GM23338 (cell line): Measurements from ENCODE around the gene CBFA2T2. TPM values are rescaled to one million over a fixed set of nuclear protein-coding genes. Genes with fewer than 3 reads are reported as not detected.

Source experiments
- ATAC-seq: fragments of 200-7000 bp; cut with Tn5 transposase; 3 replicates; pipeline ENCODE4 v1.9.1; 2020
- DNase-seq: peaks from one replicate; pipeline ENCODE4 v3.0.0-alpha.2; 2015; ENCODE audit warnings: low spot score
- H2AFZ ChIP-seq: fragments of 200-600 bp; sonication (generic); 2 replicates; pipeline ENCODE4 v1.8.0; 2016; ENCODE audit warnings: antibody characterized with exemption, mild to moderate bottlenecking, moderate library complexity
- H3F3A ChIP-seq: fragments of 200-600 bp; sonication (generic); replicated peaks from 2 replicates; pipeline ENCODE4 v1.8.0; 2017; ENCODE audit warnings: antibody characterized with exemption, mixed run types, low read depth
- H3K27ac ChIP-seq: fragments of 200-600 bp; sonication (generic); 2 replicates; pipeline ENCODE4 v1.6.1; 2016; ENCODE audit warnings: low read depth
- H3K27me3 ChIP-seq: fragments of 200-600 bp; sonication (generic); 2 replicates; pipeline ENCODE4 v1.8.0; 2016; ENCODE audit warnings: mild to moderate bottlenecking, mixed run types, moderate library complexity; ENCODE audit not compliant: insufficient read depth
- H3K36me3 ChIP-seq: fragments of 200-600 bp; sonication (generic); 2 replicates; pipeline ENCODE4 v1.8.0; 2016; ENCODE audit warnings: mild to moderate bottlenecking; ENCODE audit not compliant: insufficient read depth
- H3K4me1 ChIP-seq: fragments of 200-600 bp; sonication (generic); 2 replicates; pipeline ENCODE4 v1.8.0; 2016; ENCODE audit warnings: mild to moderate bottlenecking, moderate library complexity; ENCODE audit not compliant: insufficient read depth
- H3K4me2 ChIP-seq: fragments of 200-600 bp; sonication (generic); 2 replicates; pipeline ENCODE4 v1.7.1; 2017; ENCODE audit warnings: mixed run types
- H3K4me3 ChIP-seq: fragments of 200-600 bp; sonication (generic); 2 replicates; pipeline ENCODE4 v1.6.1; 2016; ENCODE audit warnings: mixed run types
- H3K79me2 ChIP-seq: fragments of 200-600 bp; sonication (generic); replicated peaks from 2 replicates; pipeline ENCODE4 v1.8.0; 2017; ENCODE audit warnings: mild to moderate bottlenecking; ENCODE audit not compliant: insufficient read depth
- H3K9me2 ChIP-seq: fragments of 200-600 bp; sonication (generic); 2 replicates; pipeline ENCODE4 v1.8.0; 2017; ENCODE audit not compliant: insufficient read depth
- H4K20me1 ChIP-seq: fragments of 200-600 bp; sonication (generic); replicated peaks from 2 replicates; pipeline ENCODE4 v1.8.0; 2017; ENCODE audit warnings: mild to moderate bottlenecking; ENCODE audit not compliant: insufficient read depth
- H3K27ac Mint-ChIP-seq: 2 replicates; pipeline ENCODE4 v1.8.0; 2020; ENCODE audit warnings: inconsistent platforms, mild to moderate bottlenecking, moderate library complexity, mixed read lengths
- H3K27me3 Mint-ChIP-seq: 3 replicates; pipeline ENCODE4 v1.8.0; 2022; ENCODE audit warnings: low read depth, mild to moderate bottlenecking, moderate library complexity, mixed read lengths, inconsistent platforms; ENCODE audit not compliant: insufficient read depth, poor library complexity
- H3K36me3 Mint-ChIP-seq: 3 replicates; pipeline ENCODE4 v1.8.0; 2021; ENCODE audit warnings: low read depth, mild to moderate bottlenecking, inconsistent platforms, moderate library complexity, mixed read lengths
- H3K4me1 Mint-ChIP-seq: 3 replicates; pipeline ENCODE4 v1.8.0; 2020; ENCODE audit warnings: mild to moderate bottlenecking, inconsistent platforms, mixed read lengths
- H3K4me3 Mint-ChIP-seq: 3 replicates; pipeline ENCODE4 v1.8.0; 2021; ENCODE audit warnings: moderate library complexity, mild to moderate bottlenecking, inconsistent platforms, mixed read lengths
- H3K9me3 Mint-ChIP-seq: 3 replicates; pipeline ENCODE4 v1.8.0; 2020; ENCODE audit warnings: moderate library complexity, mild to moderate bottlenecking, inconsistent platforms, mixed read lengths
- CREB1 ChIP-seq: fragments of 250-450 bp; sonication (Bioruptor Pico); IDR thresholded peaks from 2 replicates; pipeline ENCODE4 v1.5.0; 2020; ENCODE audit warnings: low read depth, mild to moderate bottlenecking, moderate library complexity
- EZH2phosphoT487 ChIP-seq: fragments of 200-600 bp; sonication (generic); IDR thresholded peaks from one replicate; pipeline ENCODE4 v1.8.1; 2018; ENCODE audit warnings: antibody characterized with exemption; ENCODE audit not compliant: unreplicated experiment
- JUNB ChIP-seq: IDR thresholded peaks from one replicate; pipeline ENCODE4 v1.6.1; 2016; ENCODE audit warnings: antibody characterized with exemption; ENCODE audit not compliant: unreplicated experiment
- POLR2AphosphoS5 ChIP-seq: IDR thresholded peaks from 2 replicates; pipeline ENCODE4 v1.6.1; 2016; ENCODE audit warnings: antibody characterized with exemption, low read depth
- STAT1 ChIP-seq: IDR thresholded peaks from one replicate; pipeline ENCODE4 v1.6.1; 2016; ENCODE audit warnings: antibody characterized with exemption; ENCODE audit not compliant: unreplicated experiment
- ZNF331 ChIP-seq: fragments of 250-450 bp; sonication (Bioruptor Pico); IDR thresholded peaks from 2 replicates; pipeline ENCODE4 v1.5.0; 2020; ENCODE audit warnings: low read depth, mild to moderate bottlenecking, moderate library complexity
- polyA plus RNA-seq: library from polyadenylated mRNA; unstranded; fragments of >200 nt; fragmentation: Nextera tagmentation; extraction: Ambion mirVana; gene quantifications from 2 replicates; pipeline ENCODE4 v1.2.1, GENCODE V29; 2016
- total RNA-seq: library from RNA; depleted of rRNA; stranded (reverse); fragments of >200 nt; shearing (Covaris generic); gene quantifications from 2 replicates; pipeline ENCODE4 v1.2.3, GENCODE V29; 2014
- TF ChIP-seq, protein P1 (sequence below): fragments of 250-450 bp; sonication (Bioruptor Pico); IDR thresholded peaks from 2 replicates; pipeline ENCODE4 v1.5.0; 2020; ENCODE audit warnings: mild to moderate bottlenecking, moderate library complexity
- TF ChIP-seq, protein P2 (sequence below), 2 experiments: fragments of 200-600 bp in 1 of 2; sonication (generic) in 1 of 2; conservative IDR thresholded peaks; 2 replicates each; pipeline versions ENCODE4 v1.5.1 to v1.6.1; 2016 to 2017; ENCODE audit warnings: antibody characterized with exemption in 2 of 2, low read depth in 2 of 2, mild to moderate bottlenecking in 2 of 2, moderate library complexity in 1 of 2
- TF ChIP-seq, protein P3 (sequence below): IDR thresholded peaks from one replicate; pipeline ENCODE4 v1.6.1; 2018; ENCODE audit warnings: antibody characterized with exemption; ENCODE audit not compliant: unreplicated experiment

Gene CBFA2T2
- total and polyA plus RNA-seq, 2 experiments from 2014 or later: 12.7 to 15.8 TPM

DNA sequence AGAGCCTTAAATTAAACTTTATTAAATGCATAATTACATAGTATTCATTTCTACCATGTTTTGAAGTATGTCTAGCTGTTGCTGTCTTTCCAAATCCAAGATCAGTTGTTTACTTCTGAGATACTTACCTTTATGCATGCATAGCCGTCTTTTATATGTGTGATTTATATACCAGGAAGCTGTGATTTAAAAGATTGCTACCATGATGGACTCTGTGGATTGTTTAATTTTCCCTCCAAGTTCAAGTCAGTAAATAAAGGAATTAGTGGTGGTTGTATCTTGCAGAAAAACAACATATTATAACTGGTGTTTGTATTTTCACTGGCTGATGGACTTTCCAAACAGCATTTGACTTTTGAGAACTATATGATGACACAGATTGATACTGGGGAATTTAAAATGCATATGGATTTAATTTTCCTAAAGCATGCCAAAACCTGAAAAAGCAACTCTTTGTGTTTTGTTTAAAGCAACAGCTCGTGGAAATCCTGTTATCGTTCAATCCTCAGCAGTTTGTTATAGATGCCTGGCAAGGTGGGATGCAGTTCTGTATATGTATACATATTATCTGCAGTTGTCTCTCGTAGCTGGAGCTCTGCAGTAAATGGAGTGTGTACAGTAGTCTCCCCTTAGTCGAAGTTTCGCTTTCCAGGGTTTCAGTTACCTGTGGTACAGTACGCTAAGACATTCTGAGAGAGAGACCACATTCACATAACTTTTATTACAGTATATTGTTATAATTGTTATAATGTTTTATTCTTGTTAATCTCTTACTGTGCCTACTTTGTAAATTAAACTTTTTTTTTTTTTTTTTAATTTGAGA lies 77.1 kb downstream of the CBFA2T2 start (continued):
- TF ChIP-seq, protein P1, sequence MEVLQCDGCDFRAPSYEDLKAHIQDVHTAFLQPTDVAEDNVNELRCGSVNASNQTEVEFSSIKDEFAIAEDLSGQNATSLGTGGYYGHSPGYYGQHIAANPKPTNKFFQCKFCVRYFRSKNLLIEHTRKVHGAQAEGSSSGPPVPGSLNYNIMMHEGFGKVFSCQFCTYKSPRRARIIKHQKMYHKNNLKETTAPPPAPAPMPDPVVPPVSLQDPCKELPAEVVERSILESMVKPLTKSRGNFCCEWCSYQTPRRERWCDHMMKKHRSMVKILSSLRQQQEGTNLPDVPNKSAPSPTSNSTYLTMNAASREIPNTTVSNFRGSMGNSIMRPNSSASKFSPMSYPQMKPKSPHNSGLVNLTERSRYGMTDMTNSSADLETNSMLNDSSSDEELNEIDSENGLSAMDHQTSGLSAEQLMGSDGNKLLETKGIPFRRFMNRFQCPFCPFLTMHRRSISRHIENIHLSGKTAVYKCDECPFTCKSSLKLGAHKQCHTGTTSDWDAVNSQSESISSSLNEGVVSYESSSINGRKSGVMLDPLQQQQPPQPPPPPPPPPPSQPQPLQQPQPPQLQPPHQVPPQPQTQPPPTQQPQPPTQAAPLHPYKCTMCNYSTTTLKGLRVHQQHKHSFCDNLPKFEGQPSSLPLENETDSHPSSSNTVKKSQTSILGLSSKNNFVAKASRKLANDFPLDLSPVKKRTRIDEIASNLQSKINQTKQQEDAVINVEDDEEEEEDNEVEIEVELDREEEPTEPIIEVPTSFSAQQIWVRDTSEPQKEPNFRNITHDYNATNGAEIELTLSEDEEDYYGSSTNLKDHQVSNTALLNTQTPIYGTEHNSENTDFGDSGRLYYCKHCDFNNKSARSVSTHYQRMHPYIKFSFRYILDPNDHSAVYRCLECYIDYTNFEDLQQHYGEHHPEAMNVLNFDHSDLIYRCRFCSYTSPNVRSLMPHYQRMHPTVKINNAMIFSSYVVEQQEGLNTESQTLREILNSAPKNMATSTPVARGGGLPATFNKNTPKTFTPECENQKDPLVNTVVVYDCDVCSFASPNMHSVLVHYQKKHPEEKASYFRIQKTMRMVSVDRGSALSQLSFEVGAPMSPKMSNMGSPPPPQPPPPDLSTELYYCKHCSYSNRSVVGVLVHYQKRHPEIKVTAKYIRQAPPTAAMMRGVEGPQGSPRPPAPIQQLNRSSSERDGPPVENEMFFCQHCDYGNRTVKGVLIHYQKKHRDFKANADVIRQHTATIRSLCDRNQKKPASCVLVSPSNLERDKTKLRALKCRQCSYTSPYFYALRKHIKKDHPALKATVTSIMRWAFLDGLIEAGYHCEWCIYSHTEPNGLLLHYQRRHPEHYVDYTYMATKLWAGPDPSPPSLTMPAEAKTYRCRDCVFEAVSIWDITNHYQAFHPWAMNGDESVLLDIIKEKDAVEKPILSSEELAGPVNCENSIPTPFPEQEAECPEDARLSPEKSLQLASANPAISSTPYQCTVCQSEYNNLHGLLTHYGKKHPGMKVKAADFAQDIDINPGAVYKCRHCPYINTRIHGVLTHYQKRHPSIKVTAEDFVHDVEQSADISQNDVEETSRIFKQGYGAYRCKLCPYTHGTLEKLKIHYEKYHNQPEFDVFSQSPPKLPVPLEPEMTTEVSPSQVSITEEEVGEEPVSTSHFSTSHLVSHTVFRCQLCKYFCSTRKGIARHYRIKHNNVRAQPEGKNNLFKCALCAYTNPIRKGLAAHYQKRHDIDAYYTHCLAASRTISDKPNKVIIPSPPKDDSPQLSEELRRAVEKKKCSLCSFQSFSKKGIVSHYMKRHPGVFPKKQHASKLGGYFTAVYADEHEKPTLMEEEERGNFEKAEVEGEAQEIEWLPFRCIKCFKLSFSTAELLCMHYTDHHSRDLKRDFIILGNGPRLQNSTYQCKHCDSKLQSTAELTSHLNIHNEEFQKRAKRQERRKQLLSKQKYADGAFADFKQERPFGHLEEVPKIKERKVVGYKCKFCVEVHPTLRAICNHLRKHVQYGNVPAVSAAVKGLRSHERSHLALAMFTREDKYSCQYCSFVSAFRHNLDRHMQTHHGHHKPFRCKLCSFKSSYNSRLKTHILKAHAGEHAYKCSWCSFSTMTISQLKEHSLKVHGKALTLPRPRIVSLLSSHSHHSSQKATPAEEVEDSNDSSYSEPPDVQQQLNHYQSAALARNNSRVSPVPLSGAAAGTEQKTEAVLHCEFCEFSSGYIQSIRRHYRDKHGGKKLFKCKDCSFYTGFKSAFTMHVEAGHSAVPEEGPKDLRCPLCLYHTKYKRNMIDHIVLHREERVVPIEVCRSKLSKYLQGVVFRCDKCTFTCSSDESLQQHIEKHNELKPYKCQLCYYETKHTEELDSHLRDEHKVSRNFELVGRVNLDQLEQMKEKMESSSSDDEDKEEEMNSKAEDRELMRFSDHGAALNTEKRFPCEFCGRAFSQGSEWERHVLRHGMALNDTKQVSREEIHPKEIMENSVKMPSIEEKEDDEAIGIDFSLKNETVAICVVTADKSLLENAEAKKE: no peak

DNA sequence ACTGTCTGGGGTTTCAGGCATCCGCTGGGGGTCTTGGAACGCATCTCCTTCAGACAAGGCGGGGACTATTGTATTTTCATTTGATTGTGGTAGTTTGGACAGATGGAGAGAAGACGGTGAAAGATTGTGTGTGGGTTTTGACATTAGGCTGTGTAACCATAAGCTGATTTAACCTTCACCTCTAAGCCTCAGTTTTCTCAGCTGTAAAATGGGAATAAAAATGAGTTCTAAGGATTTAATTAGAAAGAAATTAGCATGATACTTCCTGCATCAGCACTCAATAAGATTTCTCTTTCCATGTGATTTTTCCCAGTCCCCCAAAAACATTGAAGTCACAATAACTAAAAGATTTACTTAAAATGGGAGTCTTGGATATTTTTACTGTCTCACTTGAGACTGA lies 78.1 kb downstream of the CBFA2T2 start:
- ATAC-seq (no peak), DNase-seq (no peak)
- H3K27ac ChIP-seq: no peak overlapping the region
- Mint-ChIP-seq H3K4me3 (peak overlapping the region; percentile 58; the same call in 1 of the 3 replicates), H3K9me3 (peaks cover 2% of the 10 kb centered on the region; the same call in 1 of the 3 replicates), H3K36me3 (no peaks in the 10 kb centered on the region), H3K27me3 (peaks cover 25% of the 10 kb centered on the region), H3K4me1 (peaks cover 43% of the 10 kb centered on the region), H3K27ac (no peak overlapping the region)
- 0 out of 2 replicates have a peak, but pooled peaks cover 4% of the 10 kb centered on the region for H3K36me3 ChIP-seq
- 0 out of 2 replicates have a peak, but pooled peaks cover 3% of the 10 kb centered on the region for H3K79me2 ChIP-seq
- no peaks in the 10 kb centered on the region for H3F3A ChIP-seq
- peak overlapping the region; percentile 6; the same call in 1 of the 2 replicates for H3K4me2 ChIP-seq
- peaks cover 33% of the 10 kb centered on the region for H3K4me1 ChIP-seq
- no peak overlapping the region for H2AFZ ChIP-seq
- H3K27me3 ChIP-seq: peaks cover 34% of the 10 kb centered on the region
- no peak overlapping the region for H3K4me3 ChIP-seq
- peaks cover 3% of the 10 kb centered on the region; the same call in 1 of the 2 replicates for H4K20me1 ChIP-seq
- no peaks in the 10 kb centered on the region for H3K9me2 ChIP-seq
- TF ChIP-seq, protein P2, sequence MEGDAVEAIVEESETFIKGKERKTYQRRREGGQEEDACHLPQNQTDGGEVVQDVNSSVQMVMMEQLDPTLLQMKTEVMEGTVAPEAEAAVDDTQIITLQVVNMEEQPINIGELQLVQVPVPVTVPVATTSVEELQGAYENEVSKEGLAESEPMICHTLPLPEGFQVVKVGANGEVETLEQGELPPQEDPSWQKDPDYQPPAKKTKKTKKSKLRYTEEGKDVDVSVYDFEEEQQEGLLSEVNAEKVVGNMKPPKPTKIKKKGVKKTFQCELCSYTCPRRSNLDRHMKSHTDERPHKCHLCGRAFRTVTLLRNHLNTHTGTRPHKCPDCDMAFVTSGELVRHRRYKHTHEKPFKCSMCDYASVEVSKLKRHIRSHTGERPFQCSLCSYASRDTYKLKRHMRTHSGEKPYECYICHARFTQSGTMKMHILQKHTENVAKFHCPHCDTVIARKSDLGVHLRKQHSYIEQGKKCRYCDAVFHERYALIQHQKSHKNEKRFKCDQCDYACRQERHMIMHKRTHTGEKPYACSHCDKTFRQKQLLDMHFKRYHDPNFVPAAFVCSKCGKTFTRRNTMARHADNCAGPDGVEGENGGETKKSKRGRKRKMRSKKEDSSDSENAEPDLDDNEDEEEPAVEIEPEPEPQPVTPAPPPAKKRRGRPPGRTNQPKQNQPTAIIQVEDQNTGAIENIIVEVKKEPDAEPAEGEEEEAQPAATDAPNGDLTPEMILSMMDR (conservative IDR thresholded peaks at IDR 0.05; ENCODE audit: low read depth in 2 of 2): no peak
- TF ChIP-seq POLR2AphosphoS5 (no peak), ZNF331 (CRISPR knock-in tag) (no peak), JUNB (no peak), EZH2phosphoT487 (no peak), STAT1 (no peak), CREB1 (no peak)
- TF ChIP-seq, protein P3, sequence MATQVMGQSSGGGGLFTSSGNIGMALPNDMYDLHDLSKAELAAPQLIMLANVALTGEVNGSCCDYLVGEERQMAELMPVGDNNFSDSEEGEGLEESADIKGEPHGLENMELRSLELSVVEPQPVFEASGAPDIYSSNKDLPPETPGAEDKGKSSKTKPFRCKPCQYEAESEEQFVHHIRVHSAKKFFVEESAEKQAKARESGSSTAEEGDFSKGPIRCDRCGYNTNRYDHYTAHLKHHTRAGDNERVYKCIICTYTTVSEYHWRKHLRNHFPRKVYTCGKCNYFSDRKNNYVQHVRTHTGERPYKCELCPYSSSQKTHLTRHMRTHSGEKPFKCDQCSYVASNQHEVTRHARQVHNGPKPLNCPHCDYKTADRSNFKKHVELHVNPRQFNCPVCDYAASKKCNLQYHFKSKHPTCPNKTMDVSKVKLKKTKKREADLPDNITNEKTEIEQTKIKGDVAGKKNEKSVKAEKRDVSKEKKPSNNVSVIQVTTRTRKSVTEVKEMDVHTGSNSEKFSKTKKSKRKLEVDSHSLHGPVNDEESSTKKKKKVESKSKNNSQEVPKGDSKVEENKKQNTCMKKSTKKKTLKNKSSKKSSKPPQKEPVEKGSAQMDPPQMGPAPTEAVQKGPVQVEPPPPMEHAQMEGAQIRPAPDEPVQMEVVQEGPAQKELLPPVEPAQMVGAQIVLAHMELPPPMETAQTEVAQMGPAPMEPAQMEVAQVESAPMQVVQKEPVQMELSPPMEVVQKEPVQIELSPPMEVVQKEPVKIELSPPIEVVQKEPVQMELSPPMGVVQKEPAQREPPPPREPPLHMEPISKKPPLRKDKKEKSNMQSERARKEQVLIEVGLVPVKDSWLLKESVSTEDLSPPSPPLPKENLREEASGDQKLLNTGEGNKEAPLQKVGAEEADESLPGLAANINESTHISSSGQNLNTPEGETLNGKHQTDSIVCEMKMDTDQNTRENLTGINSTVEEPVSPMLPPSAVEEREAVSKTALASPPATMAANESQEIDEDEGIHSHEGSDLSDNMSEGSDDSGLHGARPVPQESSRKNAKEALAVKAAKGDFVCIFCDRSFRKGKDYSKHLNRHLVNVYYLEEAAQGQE: no peak
